OCI-LY7 (cell line): ENCODE measurements around the gene PML. TPM values are rescaled to one million over a fixed set of nuclear protein-coding genes. Genes with fewer than 3 reads are reported as not detected.
"Not testable (repeated sequence)": the region's sequence is repeated elsewhere in the genome, so short reads cannot be mapped to it uniquely, and the experiment has no call there.

Experiments used
- BruUV-seq: library from RNA; stranded (reverse); fragments of 400-500 nt; replicated peaks from 2 replicates; lab custom pipeline; 2021; lab: Mats Ljungman, UMichigan
- CTCF ChIA-PET: fragments of 300-600 bp; sonication (Branson Sonifier 250); formaldehyde crosslinking; loops from one replicate; lab custom pipeline; 2022; ENCODE audit warnings: antibody characterized with exemption; ENCODE audit not compliant: unreplicated experiment; lab: Charles Lee
- POLR2A ChIA-PET: fragments of 300-600 bp; sonication (Branson Sonifier 250); formaldehyde crosslinking; loops from one replicate; lab custom pipeline; 2022; ENCODE audit warnings: antibody characterized with exemption; lab: Charles Lee
- DNase-seq: peaks from one replicate; pipeline ENCODE4 v3.0.0-alpha.2; 2015; ENCODE audit warnings: low spot score
- H2AFZ ChIP-seq: fragments of 200-600 bp; sonication (generic), shearing (Covaris generic); 2 replicates; pipeline ENCODE4 v1.6.1; 2014; ENCODE audit warnings: mild to moderate bottlenecking, antibody characterized with exemption, low read length, moderate library complexity
- H3K27ac ChIP-seq: fragments of 200-600 bp; sonication (generic); 2 replicates; pipeline ENCODE4 v1.5.1; 2014; ENCODE audit warnings: mixed run types, low read depth, mild to moderate bottlenecking, moderate library complexity, low read length, inconsistent platforms; ENCODE audit not compliant: poor library complexity, severe bottlenecking
- H3K36me3 ChIP-seq: fragments of 200-600 bp; sonication (generic); 2 replicates; pipeline ENCODE4 v1.6.1; 2014; ENCODE audit warnings: mild to moderate bottlenecking, antibody characterized with exemption, low read length, moderate library complexity, mixed read lengths; ENCODE audit not compliant: insufficient read depth
- H3K4me1 ChIP-seq: fragments of 200-600 bp; sonication (generic); 2 replicates; pipeline ENCODE4 v1.5.1; 2014; ENCODE audit warnings: mild to moderate bottlenecking, low read length; ENCODE audit not compliant: insufficient read depth, poor library complexity, severe bottlenecking
- H3K4me2 ChIP-seq: fragments of 200-600 bp; sonication (generic); 2 replicates; pipeline ENCODE4 v1.6.1; 2014; ENCODE audit warnings: mild to moderate bottlenecking, low read length
- H3K4me3 ChIP-seq: fragments of 200-600 bp; sonication (generic); 2 replicates; pipeline ENCODE4 v1.5.1; 2014; ENCODE audit warnings: mild to moderate bottlenecking, low read depth, low read length; ENCODE audit not compliant: poor library complexity, severe bottlenecking
- H3K79me2 ChIP-seq: fragments of 200-600 bp; sonication (generic); 2 replicates; pipeline ENCODE4 v1.6.1; 2016; ENCODE audit warnings: low read depth, mild to moderate bottlenecking, low read length, moderate library complexity, mixed read lengths; ENCODE audit not compliant: insufficient read depth
- H3K9me2 ChIP-seq: fragments of 200-600 bp; sonication (generic); 2 replicates; pipeline ENCODE4 v1.6.1; 2016; ENCODE audit warnings: mild to moderate bottlenecking, low read length, mixed read lengths; ENCODE audit not compliant: insufficient read depth
- H3K9me3 ChIP-seq: fragments of 200-600 bp; sonication (generic); 2 replicates; pipeline ENCODE4 v1.6.1; 2014; ENCODE audit warnings: mild to moderate bottlenecking, mixed run types, low read length, mixed read lengths
- H4K20me1 ChIP-seq: fragments of 200-600 bp; sonication (generic); 2 replicates; pipeline ENCODE4 v1.6.1; 2014; ENCODE audit warnings: mild to moderate bottlenecking, antibody characterized with exemption, low read length, moderate library complexity, mixed read lengths; ENCODE audit not compliant: insufficient read depth
- CTCF ChIP-seq: fragments of 200-600 bp; sonication (generic); conservative IDR thresholded peaks from 2 replicates; pipeline ENCODE4 v1.5.1; 2014; ENCODE audit warnings: mild to moderate bottlenecking, antibody characterized with exemption, low read length, moderate library complexity, mixed read lengths
- EZH2phosphoT487 ChIP-seq: fragments of 200-600 bp; sonication (generic); IDR thresholded peaks from 2 replicates; pipeline ENCODE4 v1.6.1; 2018; ENCODE audit warnings: low read depth, borderline replicate concordance, mild to moderate bottlenecking, mixed run types, antibody characterized with exemption, low read length, moderate library complexity, mixed read lengths
- intact Hi-C: fragments of 100-400 bp; cut with micrococcal nuclease; formaldehyde crosslinking; loops from one replicate; pipeline ENCODE4 v1.10.0; 2022; ENCODE audit not compliant: unreplicated experiment
- total RNA-seq, 2 experiments: library from RNA; depleted of rRNA in 1 of 2; stranded (reverse); fragments of >200 nt in 1 of 2; shearing (Covaris generic) in 1 of 2; gene quantifications; 2 replicates each; pipeline ENCODE4 v1.2.3, GENCODE V29; 2014 to 2022

PML gene
- total RNA-seq, 2 experiments from 2014 or later = 16.9 to 26.1 TPM

- H4K20me1 ChIP-seq = no peaks in the 10 kb centered on the region
- peak overlapping the region; percentile 57 for H3K4me2 ChIP-seq
- H3K9me2 ChIP-seq = no peaks in the 10 kb centered on the region
- peak overlapping the region; percentile 11 for H3K4me3 ChIP-seq
- ChIA-PET POLR2A (interaction anchor here (0.6 kb wide), 1 partner anchor 12 kb away, joined by 3 read pairs; no protein-coding TSS in a partner anchor), CTCF (interaction anchor here (0.7 kb wide), 1 partner anchor 11 kb away, joined by 3 read pairs; no protein-coding TSS in a partner anchor)
- peak overlapping the region; percentile 39; the same call in 1 of the 2 replicates for H2AFZ ChIP-seq
- DNase-seq = peak; percentile 77
- peaks cover 22% of the 10 kb centered on the region for H3K4me1 ChIP-seq
- no peaks in the 10 kb centered on the region for H3K79me2 ChIP-seq
- no peaks in the 10 kb centered on the region for H3K36me3 ChIP-seq
- no peak for TF ChIP-seq EZH2phosphoT487
- TF ChIP-seq CTCF = peak; percentile 45; the same call in 1 of the 2 replicates
- intact Hi-C loops = no loop called here
- no TSS peak for BruUV-seq
- no peaks in the 10 kb centered on the region for H3K9me3 ChIP-seq
- H3K27ac ChIP-seq = peak overlapping the region; percentile 27
These were observed 35.4 kb upstream of the PML start for GRCh38 chr15:73959012-73959581.

GRCh38 chr15:73959801-73960200 is 34.7 kb upstream of the PML start:
- CTCF ChIA-PET = no interaction called here
- no peaks in the 10 kb centered on the region for H3K36me3 ChIP-seq
- H2AFZ ChIP-seq = peak overlapping the region; percentile 39; the same call in 1 of the 2 replicates
- no peaks in the 10 kb centered on the region for H4K20me1 ChIP-seq
- TF ChIP-seq CTCF = no peak
- no peak for TF ChIP-seq EZH2phosphoT487
- POLR2A ChIA-PET = no interaction called here
- DNase-seq = no peak
- intact Hi-C loops = no loop called here
- no peak overlapping the region for H3K4me3 ChIP-seq
- H3K9me3 ChIP-seq = no peaks in the 10 kb centered on the region
- no peaks in the 10 kb centered on the region for H3K9me2 ChIP-seq
- peak overlapping the region; percentile 27 for H3K27ac ChIP-seq
- H3K4me2 ChIP-seq = peak overlapping the region; percentile 57
- H3K79me2 ChIP-seq = no peaks in the 10 kb centered on the region
- H3K4me1 ChIP-seq = peaks cover 23% of the 10 kb centered on the region
- BruUV-seq = no TSS peak

- H3K4me3 ChIP-seq, H3K79me2 ChIP-seq, POLR2A ChIA-PET, BruUV-seq, H3K9me2 ChIP-seq, H3K4me2 ChIP-seq, H3K9me3 ChIP-seq, H3K27ac ChIP-seq, H2AFZ ChIP-seq, H3K36me3 ChIP-seq, CTCF ChIA-PET, intact Hi-C loops, DNase-seq, H4K20me1 ChIP-seq: not testable (repeated sequence)
- peaks cover 30% of the 10 kb centered on the region for H3K4me1 ChIP-seq
These were observed 33.9 kb upstream of the PML start for GRCh38 chr15:73960472-73961070.
